ENCODE results near the gene SHPK.

SHPK gene

DNA sequence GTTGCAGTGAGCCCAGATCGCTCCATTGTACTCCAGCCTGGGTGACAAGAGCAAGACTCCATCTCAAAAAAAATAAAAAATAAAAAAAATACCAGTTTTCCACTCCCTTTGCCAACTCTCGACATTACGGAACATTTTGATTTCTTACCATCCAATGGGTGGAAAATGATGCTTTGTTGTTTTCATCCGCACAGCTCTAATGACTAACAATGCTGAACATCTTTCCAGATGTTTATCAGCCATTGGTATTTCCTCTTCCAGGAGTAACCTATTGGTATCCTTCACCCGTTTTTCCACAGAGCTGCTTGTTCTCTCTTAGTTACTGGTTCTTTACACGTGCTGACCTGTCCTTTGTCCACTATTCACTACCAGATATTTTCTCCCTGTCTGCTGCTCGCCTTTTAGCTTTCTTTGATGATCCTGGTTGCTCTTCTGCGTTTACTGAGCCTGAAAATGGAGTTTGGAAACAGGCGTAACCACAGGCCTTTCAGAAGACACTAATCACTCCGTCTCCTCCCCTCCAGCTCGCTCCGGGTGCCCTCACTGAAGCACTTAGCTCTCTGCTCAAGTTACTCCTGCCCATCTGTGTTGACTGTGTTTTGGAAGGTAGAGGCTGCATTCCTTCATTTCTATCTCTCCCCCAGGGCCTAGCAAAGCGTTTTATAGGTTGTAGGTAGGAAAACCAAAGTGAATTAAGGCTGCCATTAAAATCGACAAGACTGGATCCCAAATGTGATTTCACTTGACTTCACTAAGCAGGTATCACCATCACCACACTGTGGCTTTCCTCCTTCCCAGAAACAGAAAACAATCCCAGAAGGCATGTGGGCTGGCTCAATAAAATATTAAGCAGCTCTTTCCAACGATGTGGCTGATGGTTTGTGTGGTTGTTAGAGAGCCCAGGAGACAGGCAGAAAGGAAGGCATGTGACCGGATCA lies 8.9 kb downstream of the SHPK start:
- DNase-seq = no peak

- DNase-seq = no peak
Observed at GRCh38 chr17:3622977-3623594, 13.0 kb downstream of the SHPK start.

DNA sequence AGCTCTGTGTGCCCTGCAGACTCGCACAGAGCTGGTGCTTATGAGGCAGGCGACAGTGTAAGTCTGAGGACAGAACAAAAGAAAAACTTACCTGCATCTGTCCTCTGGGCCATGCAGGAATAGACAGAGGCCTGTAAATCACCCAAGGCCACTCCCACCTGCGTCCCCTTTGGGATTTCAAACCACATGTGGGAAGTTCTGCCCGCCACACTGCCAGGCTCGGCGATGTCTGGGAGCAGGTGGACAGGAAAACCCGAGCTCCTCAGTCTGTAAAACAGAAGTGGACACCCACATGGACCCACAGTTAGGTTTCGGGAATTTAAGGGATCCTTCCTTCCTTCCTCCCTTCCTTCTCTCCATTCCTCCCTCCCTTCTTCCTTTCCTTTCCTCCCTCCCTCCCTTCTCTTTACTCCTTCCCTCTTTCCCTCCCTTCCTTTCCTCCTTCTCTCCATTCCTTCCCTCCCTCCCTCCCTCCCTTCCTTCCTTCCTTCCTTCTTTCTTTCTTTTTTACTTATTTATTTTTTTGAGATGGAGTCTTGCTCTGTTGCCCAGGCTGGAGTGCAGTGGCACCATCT lies 14.8 kb downstream of the SHPK start:
- no peak for DNase-seq

DNA sequence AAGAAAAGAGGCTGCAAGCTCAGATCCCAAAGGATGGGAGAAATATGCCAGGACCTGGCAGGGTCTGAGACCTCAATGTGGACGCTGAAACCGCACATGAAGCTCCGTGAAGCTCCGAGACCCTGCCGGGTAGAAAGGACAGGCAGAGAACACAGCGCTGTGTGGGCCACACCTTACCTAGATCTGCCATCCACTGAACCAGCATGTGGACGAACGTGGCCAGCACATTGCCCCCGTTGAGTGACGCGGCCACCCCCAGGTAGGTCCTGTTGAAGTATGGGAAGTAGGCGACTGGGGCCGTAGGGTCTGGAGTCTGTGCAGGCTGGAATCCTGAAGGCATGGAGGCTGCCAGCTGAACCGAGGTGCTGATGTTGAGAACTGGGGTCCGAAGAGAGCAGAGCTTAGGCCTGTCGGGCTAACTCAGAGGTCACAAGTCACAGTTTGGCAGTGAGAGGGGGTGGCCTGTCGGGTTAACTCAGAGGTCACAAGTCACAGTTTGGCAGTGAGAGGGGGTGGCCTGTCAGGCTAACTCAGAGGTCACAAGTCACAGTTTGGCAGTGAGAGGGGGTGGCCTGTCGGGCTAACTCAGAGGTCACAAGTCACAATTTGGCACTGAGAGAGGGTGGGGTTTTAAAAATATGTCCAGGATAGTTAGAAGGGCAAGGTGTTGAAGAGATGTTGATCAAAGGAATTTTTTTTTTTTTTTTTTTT lies 20.7 kb downstream of the SHPK start:
- no peak for DNase-seq

- DNase-seq = no peak
Observed at GRCh38 chr17:3613124-3613523, 22.9 kb downstream of the SHPK start.

DNA sequence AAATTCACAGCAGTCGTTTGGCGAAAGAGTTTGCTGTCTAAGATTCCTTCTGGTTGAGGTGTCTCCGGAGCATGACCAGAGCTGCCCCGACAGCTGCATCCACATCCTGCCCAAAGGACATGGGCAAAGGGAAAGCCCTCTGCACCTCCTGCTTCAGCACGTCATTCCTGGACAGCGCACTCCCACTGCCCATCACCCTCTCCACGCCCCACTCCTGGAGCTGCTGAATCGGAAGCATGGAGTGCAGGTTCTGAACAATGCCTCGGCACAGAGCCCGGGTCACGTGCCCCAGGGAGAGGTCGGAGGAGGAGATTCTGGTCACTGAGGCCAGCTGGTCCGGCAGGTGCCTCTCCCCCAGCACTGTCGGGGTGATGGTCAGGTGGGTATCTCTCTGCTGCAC lies 25.5 kb downstream of the SHPK start:
- DNase-seq = no peak

- DNase-seq = no peak
Observed at GRCh38 chr17:3609689-3610088, 26.4 kb downstream of the SHPK start.

DNA sequence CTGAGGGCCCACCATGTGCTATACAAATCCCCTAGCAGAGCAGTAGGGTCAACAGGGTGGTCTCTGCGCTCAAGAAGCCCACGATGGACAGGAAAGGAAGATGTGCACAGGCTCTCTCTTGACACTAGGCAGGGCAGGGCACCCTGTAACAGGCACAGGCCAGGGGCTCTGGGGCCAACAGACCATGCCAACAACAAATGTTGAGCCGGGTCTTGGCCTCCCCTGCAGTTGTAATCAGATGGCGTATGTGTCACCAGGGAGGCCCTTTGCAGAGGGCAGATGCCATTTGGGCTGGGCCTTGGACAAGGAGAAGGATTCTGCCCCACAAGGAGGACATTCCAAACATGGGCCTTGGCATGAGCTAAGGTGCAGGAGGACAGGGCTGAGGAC lies 32.2 kb downstream of the SHPK start:
- DNase-seq = peak; percentile 11

GRCh38 chr17:3603119-3603869 lies 32.8 kb downstream of the SHPK start:
- DNase-seq = peak; percentile 78

DNA sequence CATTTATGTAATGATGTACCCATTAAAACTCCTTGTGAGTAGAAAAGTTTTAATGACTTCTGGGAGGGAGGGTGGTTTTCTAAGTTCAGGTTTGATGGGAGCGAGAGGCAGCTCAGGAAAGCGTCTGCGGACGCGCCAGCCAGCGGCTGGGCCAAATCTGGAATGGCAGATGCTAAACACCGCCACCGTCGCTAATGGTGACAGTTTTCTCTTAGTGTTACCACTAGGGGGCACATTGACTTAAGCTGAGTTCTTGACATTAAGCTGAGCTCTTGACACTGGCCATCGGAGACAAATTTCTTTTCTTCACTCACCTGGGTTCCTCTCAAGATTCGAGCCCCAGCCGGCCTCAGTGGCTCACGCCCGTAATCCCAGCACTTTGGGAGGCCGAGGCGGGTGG lies 33.6 kb downstream of the SHPK start:
- no peak for DNase-seq

- DNase-seq = no peak
Observed at GRCh38 chr17:3600529-3601205, 35.4 kb downstream of the SHPK start.

DNA sequence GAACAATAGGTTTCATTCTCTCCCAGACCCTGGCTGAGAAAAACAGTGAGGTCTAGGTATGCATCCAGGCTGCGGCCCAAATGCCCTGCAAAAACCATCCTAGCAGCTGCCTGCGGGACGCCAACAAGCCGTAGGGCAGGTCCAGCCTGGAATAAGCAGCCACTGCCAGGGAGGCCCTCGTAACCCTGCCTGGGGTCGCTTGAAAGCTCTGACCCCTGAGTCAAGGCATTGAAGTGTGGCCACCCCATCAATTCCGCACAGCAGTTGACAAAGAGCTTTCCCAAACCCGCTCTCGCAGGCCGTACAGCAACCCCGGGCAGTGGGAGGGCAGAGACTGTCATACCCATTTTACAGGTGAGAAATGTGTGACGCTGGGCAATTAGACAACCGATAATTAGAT lies 38.0 kb downstream of the SHPK start:
- no peak for DNase-seq

DNA sequence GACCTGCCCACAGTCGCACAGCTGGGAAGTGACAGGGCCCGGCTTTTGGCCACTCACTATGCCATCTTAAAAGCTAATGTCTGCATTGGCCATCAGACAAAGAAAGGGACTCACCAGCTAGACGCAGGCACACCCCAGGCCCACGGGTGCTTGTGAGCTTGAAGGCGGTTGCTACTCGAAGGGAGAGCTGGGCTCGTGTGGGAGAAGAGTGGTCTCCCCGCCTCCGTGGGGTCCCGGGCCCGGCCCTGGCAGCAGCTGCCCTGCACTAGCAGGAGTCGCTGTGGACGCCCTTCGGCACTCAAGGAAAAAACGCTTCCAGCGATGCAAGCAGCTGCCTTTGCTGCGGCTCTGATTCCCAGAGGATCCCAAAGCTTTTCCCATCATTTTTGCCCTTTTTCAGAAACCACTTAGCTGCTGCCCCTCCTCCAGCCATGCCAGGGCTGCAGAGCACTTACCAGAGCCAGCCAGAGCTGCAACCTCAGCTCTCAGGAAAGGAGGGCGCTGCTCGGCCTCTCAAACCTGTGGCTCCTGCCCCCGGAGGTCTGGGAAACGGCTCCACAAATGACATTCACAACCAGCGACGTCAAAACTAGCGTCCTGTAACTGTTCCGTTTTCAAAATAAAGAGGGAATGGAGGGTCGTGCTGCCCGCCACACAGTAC lies 39.1 kb downstream of the SHPK start:
- no peak for DNase-seq

DNA sequence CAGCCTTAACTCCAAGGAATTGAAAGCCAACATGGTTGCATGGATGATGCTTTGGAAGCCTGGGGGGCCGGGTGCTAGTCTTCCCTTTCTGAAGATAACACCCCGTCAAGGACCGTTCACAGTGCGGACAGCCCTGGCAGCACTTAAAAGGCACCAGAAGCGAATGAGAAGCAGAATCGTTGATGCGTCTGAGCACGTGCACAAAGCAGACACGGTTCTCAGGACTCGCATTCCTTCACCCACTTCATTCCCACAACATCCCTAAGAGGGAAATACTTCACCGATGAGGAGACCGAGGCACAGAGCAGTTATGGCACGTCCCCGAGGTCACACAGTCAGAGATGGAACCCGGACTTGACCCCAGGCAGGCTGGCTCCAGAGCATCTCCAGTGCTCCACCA lies 41.1 kb downstream of the SHPK start:
- DNase-seq = no peak

DNA sequence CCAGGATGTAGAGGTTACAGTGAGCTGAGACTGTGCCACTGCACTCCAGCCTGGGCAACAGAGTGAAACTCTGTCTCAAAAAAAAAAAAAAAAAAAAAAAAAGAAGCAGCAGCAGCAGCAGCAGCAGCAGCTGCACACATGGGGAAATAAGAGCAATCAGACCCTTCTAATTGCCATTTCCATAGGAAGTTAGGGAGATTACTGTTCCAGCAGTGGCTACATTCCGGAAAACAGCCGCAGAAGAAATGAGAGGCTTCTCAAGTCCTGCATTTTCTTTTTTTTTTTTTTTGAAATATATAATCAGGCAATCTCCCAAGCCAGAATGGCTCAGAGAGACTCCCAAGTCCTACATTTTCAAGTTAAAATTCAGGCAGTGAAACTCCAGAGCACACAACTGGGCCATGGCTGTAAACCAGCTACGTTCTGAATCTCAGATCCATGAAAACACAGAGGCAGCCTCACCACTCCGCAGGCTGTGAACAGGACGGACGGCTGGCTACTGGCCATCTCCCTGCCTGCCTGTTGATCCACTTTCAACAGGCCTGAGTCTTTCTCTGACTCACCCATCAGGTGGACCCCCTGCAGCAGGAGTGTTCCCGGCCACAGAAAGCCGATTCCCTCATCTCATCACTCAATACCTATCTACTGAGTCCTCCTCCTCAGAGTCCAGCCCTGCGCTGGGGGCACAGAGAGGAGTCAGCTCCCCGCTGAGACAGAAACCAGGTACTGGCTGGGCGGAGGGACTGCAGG lies 41.8 kb downstream of the SHPK start:
- DNase-seq = peak; percentile 28

GRCh38 chr17:3593384-3593783 lies 42.7 kb downstream of the SHPK start:
- DNase-seq = no peak

DNA sequence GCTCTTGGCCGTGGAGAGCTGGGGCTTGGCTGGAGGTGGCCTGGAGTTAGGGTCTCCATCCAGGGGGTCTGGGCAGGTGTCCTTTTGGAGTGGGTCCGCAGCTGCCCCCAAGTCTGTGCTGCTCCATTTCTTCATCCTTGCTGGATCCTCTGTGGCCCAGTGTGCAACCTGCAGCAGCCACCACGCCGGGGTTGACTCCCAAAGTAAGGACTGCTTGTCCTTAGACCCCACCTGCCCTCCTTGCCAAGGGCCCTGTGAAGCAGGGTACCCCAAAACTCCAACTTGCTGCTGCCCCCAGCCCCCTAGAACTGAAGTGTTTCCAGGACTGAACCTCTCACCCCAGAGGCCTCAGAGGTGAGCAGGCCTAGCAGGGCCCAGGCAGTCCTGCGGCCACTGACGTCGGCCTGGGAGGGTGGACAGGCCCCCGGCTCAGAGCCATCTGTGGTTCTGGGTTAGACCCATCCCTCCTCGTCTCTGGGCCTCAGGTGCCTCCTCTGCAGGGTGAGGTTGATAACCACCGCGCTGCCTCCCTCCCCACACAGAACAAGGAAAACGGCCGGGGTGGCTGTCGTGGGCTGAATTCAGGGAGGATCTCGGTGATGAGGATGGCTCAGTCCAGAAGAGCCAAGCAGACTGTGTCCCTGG lies 43.7 kb downstream of the SHPK start:
- DNase-seq = no peak

GRCh38 chr17:3590768-3591167 lies 45.3 kb downstream of the SHPK start:
- no peak for DNase-seq

DNA sequence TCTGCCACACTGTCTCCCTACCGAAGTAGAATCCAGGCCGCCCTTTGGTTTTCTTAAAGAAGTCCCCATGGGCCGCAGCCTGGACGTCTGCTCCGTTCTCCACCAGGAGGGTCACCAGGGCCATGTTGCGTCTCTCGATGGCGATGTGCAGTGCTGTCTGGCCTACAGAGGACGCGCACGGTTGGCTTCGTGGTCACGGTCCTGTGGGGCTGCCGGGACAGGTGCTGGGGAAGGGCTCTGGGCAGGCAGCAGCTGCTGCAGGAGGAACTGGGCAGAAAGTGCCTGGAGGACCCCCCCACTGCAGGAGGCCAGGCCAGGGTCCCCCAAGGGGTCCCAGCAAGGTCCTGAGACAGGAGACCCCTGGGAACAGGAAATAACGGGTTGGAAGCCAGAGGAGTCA lies 45.8 kb downstream of the SHPK start:
- no peak for DNase-seq

DNA sequence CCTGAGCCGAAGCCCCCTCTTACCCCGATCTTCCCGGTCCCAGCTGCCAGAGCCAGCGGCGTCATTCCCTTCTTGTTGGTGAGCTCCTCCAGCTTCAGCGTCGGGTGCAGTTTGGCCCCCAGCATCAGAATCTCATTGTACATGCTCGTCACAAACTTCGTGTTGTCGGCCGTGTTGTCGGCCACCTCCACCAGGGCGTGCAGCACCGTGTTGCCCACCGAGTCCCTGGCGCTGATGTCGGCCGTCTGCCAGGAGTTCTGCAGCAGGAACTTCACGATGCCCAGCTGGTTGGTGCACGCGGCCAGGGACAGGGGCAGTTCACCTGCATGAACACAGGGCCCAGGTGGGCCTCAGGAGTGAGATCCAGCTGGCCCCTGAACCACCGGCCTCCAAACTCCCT lies 46.3 kb downstream of the SHPK start:
- no peak for DNase-seq

All from EL (cell line).